Panc1 (cell line): ENCODE measurements around the gene CRY2.

Experiments
- SIN3A ChIP-seq: IDR thresholded peaks from 2 replicates; pipeline ENCODE4 v1.6.1; 2012; ENCODE audit warnings: low read depth, mild to moderate bottlenecking, low read length, moderate library complexity, borderline replicate concordance; ENCODE audit not compliant: insufficient read depth
- TF ChIP-seq, protein P1 (sequence below): fragments of 450-650 bp; IDR thresholded peaks from 2 replicates; pipeline ENCODE4 v1.5.1; 2017; ENCODE audit warnings: mild to moderate bottlenecking
- TF ChIP-seq, protein P2 (sequence below), 2 experiments: IDR thresholded peaks; 2 replicates each; pipeline ENCODE4 v1.6.1; 2011 to 2012; ENCODE audit warnings: low read depth in 2 of 2, control low read depth in 1 of 2, low read length in 1 of 2, mild to moderate bottlenecking in 1 of 2, moderate library complexity in 1 of 2; ENCODE audit not compliant: insufficient read depth in 1 of 2

DNA sequence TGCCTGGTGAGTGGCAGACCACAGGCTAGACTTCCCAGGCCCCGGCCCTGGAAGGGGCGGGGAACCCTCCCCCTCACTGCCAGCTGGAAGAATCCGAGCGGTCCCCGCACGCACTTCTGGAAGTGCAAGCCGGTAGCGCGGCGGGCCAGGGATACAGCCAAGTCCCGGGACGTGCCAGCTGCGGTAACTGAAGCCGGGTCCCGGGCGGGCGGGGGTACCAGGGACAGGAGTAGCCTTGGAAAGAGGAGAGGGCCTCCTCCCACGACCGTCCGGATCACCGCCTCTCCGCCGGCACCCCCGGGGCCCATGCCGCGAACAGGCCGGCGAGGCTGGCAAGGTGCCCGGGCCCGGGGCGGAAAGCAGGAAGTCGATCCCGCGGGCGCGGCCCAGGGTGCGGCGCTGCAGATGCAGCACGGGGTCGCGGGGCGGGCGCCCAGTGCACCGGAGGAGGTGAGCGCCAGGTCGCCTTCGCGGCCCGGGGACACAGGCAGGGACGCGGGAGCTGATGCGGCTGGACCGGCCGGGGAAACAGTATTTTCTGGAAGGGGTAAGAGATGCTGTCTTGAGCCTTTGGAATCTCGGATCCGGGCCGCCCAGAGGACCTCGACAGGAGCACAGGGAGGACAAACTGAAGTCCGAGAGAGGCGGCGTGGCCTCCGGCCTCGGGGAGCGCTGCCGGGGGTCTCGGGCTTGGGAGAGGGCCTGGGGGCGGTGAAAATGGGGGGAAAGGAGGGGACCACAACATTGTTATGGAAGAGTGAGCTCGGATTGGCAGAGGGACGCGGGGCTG is 43.1 kb upstream of the CRY2 start:
- TF ChIP-seq, protein P1, sequence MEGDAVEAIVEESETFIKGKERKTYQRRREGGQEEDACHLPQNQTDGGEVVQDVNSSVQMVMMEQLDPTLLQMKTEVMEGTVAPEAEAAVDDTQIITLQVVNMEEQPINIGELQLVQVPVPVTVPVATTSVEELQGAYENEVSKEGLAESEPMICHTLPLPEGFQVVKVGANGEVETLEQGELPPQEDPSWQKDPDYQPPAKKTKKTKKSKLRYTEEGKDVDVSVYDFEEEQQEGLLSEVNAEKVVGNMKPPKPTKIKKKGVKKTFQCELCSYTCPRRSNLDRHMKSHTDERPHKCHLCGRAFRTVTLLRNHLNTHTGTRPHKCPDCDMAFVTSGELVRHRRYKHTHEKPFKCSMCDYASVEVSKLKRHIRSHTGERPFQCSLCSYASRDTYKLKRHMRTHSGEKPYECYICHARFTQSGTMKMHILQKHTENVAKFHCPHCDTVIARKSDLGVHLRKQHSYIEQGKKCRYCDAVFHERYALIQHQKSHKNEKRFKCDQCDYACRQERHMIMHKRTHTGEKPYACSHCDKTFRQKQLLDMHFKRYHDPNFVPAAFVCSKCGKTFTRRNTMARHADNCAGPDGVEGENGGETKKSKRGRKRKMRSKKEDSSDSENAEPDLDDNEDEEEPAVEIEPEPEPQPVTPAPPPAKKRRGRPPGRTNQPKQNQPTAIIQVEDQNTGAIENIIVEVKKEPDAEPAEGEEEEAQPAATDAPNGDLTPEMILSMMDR: no peak
- TF ChIP-seq, protein P2, sequence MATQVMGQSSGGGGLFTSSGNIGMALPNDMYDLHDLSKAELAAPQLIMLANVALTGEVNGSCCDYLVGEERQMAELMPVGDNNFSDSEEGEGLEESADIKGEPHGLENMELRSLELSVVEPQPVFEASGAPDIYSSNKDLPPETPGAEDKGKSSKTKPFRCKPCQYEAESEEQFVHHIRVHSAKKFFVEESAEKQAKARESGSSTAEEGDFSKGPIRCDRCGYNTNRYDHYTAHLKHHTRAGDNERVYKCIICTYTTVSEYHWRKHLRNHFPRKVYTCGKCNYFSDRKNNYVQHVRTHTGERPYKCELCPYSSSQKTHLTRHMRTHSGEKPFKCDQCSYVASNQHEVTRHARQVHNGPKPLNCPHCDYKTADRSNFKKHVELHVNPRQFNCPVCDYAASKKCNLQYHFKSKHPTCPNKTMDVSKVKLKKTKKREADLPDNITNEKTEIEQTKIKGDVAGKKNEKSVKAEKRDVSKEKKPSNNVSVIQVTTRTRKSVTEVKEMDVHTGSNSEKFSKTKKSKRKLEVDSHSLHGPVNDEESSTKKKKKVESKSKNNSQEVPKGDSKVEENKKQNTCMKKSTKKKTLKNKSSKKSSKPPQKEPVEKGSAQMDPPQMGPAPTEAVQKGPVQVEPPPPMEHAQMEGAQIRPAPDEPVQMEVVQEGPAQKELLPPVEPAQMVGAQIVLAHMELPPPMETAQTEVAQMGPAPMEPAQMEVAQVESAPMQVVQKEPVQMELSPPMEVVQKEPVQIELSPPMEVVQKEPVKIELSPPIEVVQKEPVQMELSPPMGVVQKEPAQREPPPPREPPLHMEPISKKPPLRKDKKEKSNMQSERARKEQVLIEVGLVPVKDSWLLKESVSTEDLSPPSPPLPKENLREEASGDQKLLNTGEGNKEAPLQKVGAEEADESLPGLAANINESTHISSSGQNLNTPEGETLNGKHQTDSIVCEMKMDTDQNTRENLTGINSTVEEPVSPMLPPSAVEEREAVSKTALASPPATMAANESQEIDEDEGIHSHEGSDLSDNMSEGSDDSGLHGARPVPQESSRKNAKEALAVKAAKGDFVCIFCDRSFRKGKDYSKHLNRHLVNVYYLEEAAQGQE (IDR thresholded peaks at IDR 0.05; ENCODE audit: insufficient read depth in 1 of 2, low read depth in 2 of 2, low read length in 1 of 2): no peak
- TF ChIP-seq SIN3A: no peak
